ENCODE measurements around the gene SLC35E1. TPM values are rescaled to one million over a fixed set of nuclear protein-coding genes. Genes with fewer than 3 reads are reported as not detected.
"Not testable (repeated sequence)": the region's sequence is repeated elsewhere in the genome, so short reads cannot be mapped to it uniquely, and the experiment has no call there.

SLC35E1 gene
- polyA plus RNA-seq, 4 donors = 38.3 to 47.3 (median 43.0) TPM

- no peak for DNase-seq (ENCODE audit: low read depth in 4 of 4, low spot score in 2 of 4)
These were observed 44.8 kb downstream of the SLC35E1 start for GRCh38 chr19:16527334-16527935.

GRCh38 chr19:16525751-16526481 is 46.3 kb downstream of the SLC35E1 start:
- no peak for DNase-seq (ENCODE audit: low read depth in 4 of 4, low spot score in 2 of 4)

- no peak for DNase-seq (ENCODE audit: low read depth in 4 of 4, low spot score in 2 of 4)
These were observed 47.1 kb downstream of the SLC35E1 start for GRCh38 chr19:16524991-16525734.

- DNase-seq (ENCODE audit: low read depth in 4 of 4, low spot score in 2 of 4) = no peak
These were observed 49.4 kb downstream of the SLC35E1 start for GRCh38 chr19:16522559-16523377.

GRCh38 chr19:16521715-16522289 is 50.4 kb downstream of the SLC35E1 start:
- DNase-seq (ENCODE audit: low read depth in 4 of 4, low spot score in 2 of 4) = no peak

GRCh38 chr19:16520986-16521624 is 51.1 kb downstream of the SLC35E1 start:
- no peak for DNase-seq (ENCODE audit: low read depth in 4 of 4, low spot score in 2 of 4)

GRCh38 chr19:16520074-16520973 is 51.9 kb downstream of the SLC35E1 start:
- no peak for DNase-seq (ENCODE audit: low read depth in 4 of 4, low spot score in 2 of 4)

- DNase-seq (ENCODE audit: low read depth in 4 of 4, low spot score in 2 of 4) = no peak
These were observed 53.0 kb downstream of the SLC35E1 start for GRCh38 chr19:16519230-16519687.

GRCh38 chr19:16518483-16519229 is 53.6 kb downstream of the SLC35E1 start:
- DNase-seq (ENCODE audit: low read depth in 4 of 4, low spot score in 2 of 4) = no peak

- DNase-seq (ENCODE audit: low read depth in 4 of 4, low spot score in 2 of 4) = no peak
These were observed 54.2 kb downstream of the SLC35E1 start for GRCh38 chr19:16518061-16518460.

GRCh38 chr19:16516923-16517610 is 55.1 kb downstream of the SLC35E1 start:
- DNase-seq (ENCODE audit: low read depth in 4 of 4, low spot score in 2 of 4) = no peak

GRCh38 chr19:16516381-16516780 is 55.8 kb downstream of the SLC35E1 start:
- DNase-seq (ENCODE audit: low read depth in 4 of 4, low spot score in 2 of 4) = no peak

GRCh38 chr19:16514383-16515019 is 57.7 kb downstream of the SLC35E1 start:
- no peak for DNase-seq (ENCODE audit: low read depth in 4 of 4, low spot score in 2 of 4)

- not testable (repeated sequence) for DNase-seq (ENCODE audit: low read depth in 4 of 4, low spot score in 2 of 4)
These were observed 59.6 kb downstream of the SLC35E1 start for GRCh38 chr19:16512611-16513010.

GRCh38 chr19:16509141-16510061 is 62.8 kb downstream of the SLC35E1 start:
- DNase-seq (ENCODE audit: low read depth in 4 of 4, low spot score in 2 of 4) = no peak

- no peak for DNase-seq (ENCODE audit: low read depth in 4 of 4, low spot score in 2 of 4)
These were observed 63.7 kb downstream of the SLC35E1 start for GRCh38 chr19:16508546-16508945.
